Esophagus (tissue), 2 donors: ENCODE results near the gene C19orf73. TPM values are rescaled to one million over a fixed set of nuclear protein-coding genes. Genes with fewer than 3 reads are reported as not detected.

Experiments used
- H3K27ac ChIP-seq, 2 donors: one replicate each; pipeline ENCODE4 v1.5.1; 2013; ENCODE audit warnings: low read depth in 2 of 2, mild to moderate bottlenecking in 2 of 2, inconsistent platforms in 1 of 2, low read length in 1 of 2, moderate library complexity in 1 of 2
- H3K27me3 ChIP-seq, 2 donors: one replicate each; pipeline ENCODE4 v1.6.1; 2013; ENCODE audit warnings: low read length in 2 of 2, control low read depth in 1 of 2, mild to moderate bottlenecking in 1 of 2; ENCODE audit not compliant: insufficient read depth in 2 of 2, control insufficient read depth in 1 of 2
- H3K36me3 ChIP-seq, 2 donors: one replicate each; pipeline ENCODE4 v1.6.1; 2013; ENCODE audit warnings: low read length in 1 of 2; ENCODE audit not compliant: control insufficient read depth in 2 of 2, insufficient read depth in 2 of 2
- H3K4me1 ChIP-seq, 2 donors: one replicate each; pipeline ENCODE4 v1.6.1; 2013; ENCODE audit warnings: low read length in 1 of 2; ENCODE audit not compliant: control insufficient read depth in 2 of 2, insufficient read depth in 2 of 2
- H3K4me3 ChIP-seq, 2 donors: one replicate each; pipeline ENCODE4 v1.5.1; 2013; ENCODE audit warnings: low read length in 2 of 2, mild to moderate bottlenecking in 2 of 2, low read depth in 1 of 2, moderate library complexity in 1 of 2
- H3K9me3 ChIP-seq, 2 donors: one replicate each; pipeline ENCODE4 v1.6.1; 2013; ENCODE audit warnings: mild to moderate bottlenecking in 2 of 2, low read depth in 1 of 2, low read length in 1 of 2, moderate library complexity in 1 of 2; ENCODE audit not compliant: control insufficient read depth in 2 of 2, insufficient read depth in 1 of 2
- WGBS, 2 donors: extraction: QIAGEN DNeasy Blood & Tissue Kit; methylation state at CpG; one replicate each; pipeline ENCODE4 v1.1.7; 2013; 5-methylcytosine and 5-hydroxymethylcytosine counted together
- polyA plus RNA-seq, 2 donors: library from polyadenylated mRNA; stranded (reverse); fragments of 200-250 nt; gene quantifications; one replicate each; pipeline ENCODE4 v1.2.3, GENCODE V29; 2013
- donor health status: healthy with polysubstance abuse.
- donor health status: Bipolar disorder and iron deficiency.

C19orf73 gene
- polyA plus RNA-seq, 2 donors = 2.3 to 5.4 TPM

GRCh38 chr19:49104229-49104864 lies 14.6 kb downstream of the C19orf73 start:
- H3K27me3 ChIP-seq = no peaks in the 10 kb centered on the region
- no peak overlapping the region for H3K27ac ChIP-seq
- H3K36me3 ChIP-seq = peaks cover 10 to 75% of the 10 kb centered on the region in 2 donors
- no peak overlapping the region for H3K4me3 ChIP-seq
- H3K9me3 ChIP-seq = no peaks in the 10 kb centered on the region
- 78 to 81% methylated on average over 30 of the region's 30 CpGs for WGBS, 2 donors
- H3K4me1 ChIP-seq = no peaks in the 10 kb centered on the region

DNA sequence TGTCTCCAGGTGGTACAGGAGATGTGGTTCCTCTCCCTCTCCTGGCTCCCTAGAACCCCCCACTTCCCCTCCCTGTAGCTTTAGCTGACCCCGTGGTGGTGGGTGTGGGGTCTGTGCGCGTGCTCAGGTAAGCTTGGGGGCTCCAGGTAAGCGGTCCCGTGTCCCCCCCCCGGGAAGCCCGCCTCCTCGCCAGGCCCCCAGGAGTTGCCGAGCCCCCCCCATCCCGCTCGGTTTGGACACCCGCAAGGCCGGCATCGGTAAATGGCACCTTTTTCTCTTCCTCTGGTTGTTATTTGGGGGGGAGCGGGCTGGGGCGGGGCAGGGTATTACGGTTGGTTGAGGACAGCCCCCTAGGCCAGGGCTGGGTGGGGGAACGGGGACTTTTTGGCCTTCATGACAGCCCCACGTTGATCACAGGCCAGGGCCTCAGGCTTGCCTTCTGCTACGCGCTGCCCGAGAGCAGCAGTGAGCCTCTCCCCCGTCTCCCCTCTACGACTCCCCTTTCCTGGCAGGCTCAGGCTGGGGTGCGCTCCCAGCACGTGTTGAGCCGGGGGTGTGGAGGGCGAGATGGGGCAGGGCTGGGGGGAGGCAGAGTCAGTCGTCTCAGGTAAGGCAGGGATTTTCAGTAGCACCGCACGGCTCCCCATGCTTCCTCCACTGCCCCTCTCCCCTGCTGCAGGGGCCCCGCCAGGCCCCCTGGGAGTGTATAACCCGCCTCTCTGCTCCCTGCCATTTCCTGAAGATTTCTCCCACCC lies 15.4 kb downstream of the C19orf73 start:
- Histone ChIP-seq H3K36me3 (peaks cover 13 to 74% of the 10 kb centered on the region in 2 donors), H3K27ac (no peak overlapping the region), H3K4me1 (no peaks in the 10 kb centered on the region), H3K27me3 (no peaks in the 10 kb centered on the region), H3K4me3 (no peak overlapping the region), H3K9me3 (no peaks in the 10 kb centered on the region)
- WGBS, 2 donors = 83 to 89% methylated on average over 30 to 33 of the region's 33 CpGs

GRCh38 chr19:49102303-49102702 lies 16.6 kb downstream of the C19orf73 start:
- Histone ChIP-seq H3K36me3 (peaks cover 17 to 70% of the 10 kb centered on the region in 2 donors), H3K27me3 (no peaks in the 10 kb centered on the region), H3K4me1 (no peaks in the 10 kb centered on the region), H3K4me3 (no peak overlapping the region), H3K9me3 (no peaks in the 10 kb centered on the region), H3K27ac (no peak overlapping the region)
- 85 to 86% methylated on average over 12 of the region's 12 CpGs for WGBS, 2 donors

- no peaks in the 10 kb centered on the region for H3K9me3 ChIP-seq
- 75 to 86% methylated on average over 12 of the region's 12 CpGs for WGBS, 2 donors
- peaks cover 17 to 60% of the 10 kb centered on the region in 2 donors for H3K36me3 ChIP-seq
- no peak overlapping the region for H3K27ac ChIP-seq
- H3K4me1 ChIP-seq = no peaks in the 10 kb centered on the region
- no peaks in the 10 kb centered on the region for H3K27me3 ChIP-seq
- no peak overlapping the region for H3K4me3 ChIP-seq
Measured at GRCh38 chr19:49101160-49101559, 17.8 kb downstream of the C19orf73 start.

- H3K27me3 ChIP-seq = no peaks in the 10 kb centered on the region
- H3K4me3 ChIP-seq = no peak overlapping the region
- H3K9me3 ChIP-seq = no peaks in the 10 kb centered on the region
- H3K27ac ChIP-seq = no peak overlapping the region
- 64 to 66% methylated on average over 4 of the region's 4 CpGs for WGBS, 2 donors
- H3K36me3 ChIP-seq = peaks cover 15 to 43% of the 10 kb centered on the region in 2 donors
- peaks cover 0 to 3% of the 10 kb centered on the region in 2 donors for H3K4me1 ChIP-seq
Measured at GRCh38 chr19:49098795-49099194, 20.1 kb downstream of the C19orf73 start.

DNA sequence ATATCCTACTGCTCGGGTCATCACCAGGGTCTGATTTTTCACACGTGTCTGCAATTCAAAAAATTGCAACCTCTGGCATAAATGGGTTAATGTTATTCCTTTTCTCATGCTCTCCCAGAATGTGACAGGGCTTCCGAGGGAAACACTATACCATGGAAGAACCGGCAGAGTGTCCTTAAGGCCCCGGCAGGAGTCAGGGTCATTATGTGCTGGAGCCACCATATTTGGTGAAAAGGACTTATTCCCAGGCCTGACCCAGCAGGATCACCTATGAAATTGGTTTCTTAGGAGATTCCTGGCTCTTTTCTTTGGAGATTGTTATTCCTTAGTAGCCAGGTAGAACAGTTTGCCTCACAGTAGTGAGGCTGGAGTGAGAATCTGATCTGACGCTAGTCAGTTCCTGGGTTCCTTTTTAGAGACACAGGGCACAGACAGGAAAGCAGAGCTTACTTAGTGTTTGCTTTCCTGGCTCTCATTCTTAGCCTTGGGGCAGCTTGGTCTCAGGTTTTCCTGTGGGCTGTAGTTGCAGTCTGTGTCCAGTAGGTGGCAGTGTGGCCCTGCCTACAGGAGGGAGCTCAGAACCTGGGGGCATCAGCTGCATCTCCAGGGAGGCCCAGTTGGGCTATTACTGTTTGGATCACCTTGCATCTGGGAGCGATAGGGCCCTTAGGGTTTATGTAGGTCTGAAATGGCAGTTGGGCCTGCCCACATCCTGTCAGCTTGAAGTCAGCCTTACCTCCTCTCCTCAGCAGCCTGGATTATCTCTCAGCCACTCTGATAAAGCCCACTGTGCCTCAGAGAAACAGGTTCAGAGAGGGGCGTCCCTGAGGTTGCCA lies 21.3 kb downstream of the C19orf73 start:
- H3K36me3 ChIP-seq = peaks cover 15 to 42% of the 10 kb centered on the region in 2 donors

DNA sequence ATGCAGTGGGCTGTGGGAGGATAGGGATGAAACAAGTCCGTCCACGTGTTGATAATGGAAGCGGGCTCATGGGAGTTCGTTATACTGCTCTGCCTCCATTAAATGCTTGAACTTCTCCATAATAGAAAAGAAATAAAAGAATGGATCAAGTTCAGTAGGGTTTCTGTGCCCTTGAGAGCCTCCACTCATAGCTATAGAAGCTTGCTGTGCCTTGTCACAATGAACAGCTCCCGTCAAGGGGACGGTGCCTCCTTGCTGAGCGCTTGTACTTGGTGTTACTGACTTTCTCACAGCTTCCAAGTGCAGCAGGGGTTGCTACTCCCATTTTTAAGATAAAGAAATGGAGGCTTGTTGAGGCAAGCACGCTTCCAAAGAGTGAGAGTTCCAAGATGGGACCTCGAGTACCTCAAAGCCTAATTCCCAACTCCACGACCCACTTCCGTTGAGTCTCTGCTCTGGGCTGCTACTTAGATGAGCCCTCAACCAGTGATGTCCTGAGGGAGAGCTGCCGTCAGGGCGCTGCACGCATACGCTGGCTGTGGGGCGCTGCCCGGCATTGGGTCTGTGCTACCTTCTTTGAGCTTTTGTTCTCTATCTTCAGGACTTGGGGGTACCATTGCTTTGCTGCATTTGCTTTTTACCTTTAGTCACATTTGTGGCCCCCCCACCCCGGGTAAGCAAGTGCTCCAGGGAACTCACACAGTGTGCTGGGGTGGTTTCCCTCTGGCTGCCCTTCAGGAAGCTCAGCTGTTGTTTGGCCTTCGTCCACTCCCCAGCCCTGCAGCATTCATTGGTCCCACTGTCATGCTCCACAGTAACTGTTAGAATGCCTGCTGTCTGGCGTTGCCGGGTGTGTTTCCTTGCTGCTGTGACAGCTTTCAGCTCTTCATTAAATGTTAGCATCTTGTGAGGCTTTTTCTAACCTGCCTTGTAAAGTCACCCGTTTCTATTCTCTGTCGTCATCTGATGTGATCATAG lies 24.1 kb downstream of the C19orf73 start:
- H3K27ac ChIP-seq = no peak overlapping the region
- WGBS, 2 donors = 75 to 76% methylated on average over 23 of the region's 23 CpGs

More for the DNA sequence above, 21.3 kb downstream of the C19orf73 start:
- H3K4me1 ChIP-seq = peaks cover 0 to 3% of the 10 kb centered on the region in 2 donors
- no peaks in the 10 kb centered on the region for H3K9me3 ChIP-seq
- no peaks in the 10 kb centered on the region for H3K27me3 ChIP-seq
- no peak overlapping the region for H3K27ac ChIP-seq
- H3K4me3 ChIP-seq = no peak overlapping the region
- 34 to 43% methylated on average over 8 of the region's 8 CpGs for WGBS, 2 donors

DNA sequence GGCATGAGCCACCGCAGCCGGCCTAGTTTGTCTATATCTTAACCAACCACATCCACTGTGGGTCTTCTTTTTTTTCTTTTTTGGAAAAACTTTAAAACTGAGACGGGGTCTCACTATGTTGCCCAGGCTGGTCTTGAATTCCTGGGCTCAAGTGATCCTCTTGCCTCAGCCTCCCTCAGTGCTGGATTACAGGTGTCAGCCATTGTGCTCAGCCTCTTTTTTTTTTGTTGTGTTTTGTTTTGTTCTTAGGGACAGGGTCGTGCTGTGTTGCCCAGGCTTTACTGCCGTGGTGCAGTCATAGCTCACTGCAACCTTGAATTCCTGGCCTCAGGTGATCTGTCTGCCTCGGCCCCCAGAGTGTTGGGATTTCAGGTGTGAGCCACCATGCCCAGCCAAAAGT lies 26.3 kb downstream of the C19orf73 start:
- H3K4me1 ChIP-seq = peaks cover 0 to 3% of the 10 kb centered on the region in 2 donors
- WGBS, 2 donors = 88 to 90% methylated on average over 6 of the region's 6 CpGs
- no peaks in the 10 kb centered on the region for H3K27me3 ChIP-seq
- no peaks in the 10 kb centered on the region for H3K9me3 ChIP-seq
- H3K27ac ChIP-seq = no peak overlapping the region
- H3K4me3 ChIP-seq = no peak overlapping the region
- H3K36me3 ChIP-seq = peaks cover 13 to 24% of the 10 kb centered on the region in 2 donors

More for the DNA sequence above, 24.1 kb downstream of the C19orf73 start:
- Histone ChIP-seq H3K27me3 (no peaks in the 10 kb centered on the region), H3K4me3 (no peak overlapping the region), H3K36me3 (peaks cover 24 to 35% of the 10 kb centered on the region in 2 donors), H3K9me3 (no peaks in the 10 kb centered on the region), H3K4me1 (peaks cover 0 to 3% of the 10 kb centered on the region in 2 donors)
